Ureter (tissue), 1 donor: Measurements from ENCODE around the gene RBKS. TPM values are rescaled to one million over a fixed set of nuclear protein-coding genes. Genes with fewer than 3 reads are reported as not detected.
"Not testable (repeated sequence)": the region's sequence is repeated elsewhere in the genome, so short reads cannot be mapped to it uniquely, and the experiment has no call there.

ENCODE experiments used
- DNase-seq: peaks from one replicate; pipeline ENCODE4 v3.0.0-alpha.2; 2020; ENCODE audit warnings: low spot score
- total RNA-seq: library from RNA; stranded (reverse); gene quantifications from one replicate; pipeline ENCODE4 v1.2.4, GENCODE V29; 2023
- donor health status: DM: yes; HTN: yes; CAD: no.

The RBKS gene
- total RNA-seq, 1 donor from 2014 or later: 5.2 TPM

DNA sequence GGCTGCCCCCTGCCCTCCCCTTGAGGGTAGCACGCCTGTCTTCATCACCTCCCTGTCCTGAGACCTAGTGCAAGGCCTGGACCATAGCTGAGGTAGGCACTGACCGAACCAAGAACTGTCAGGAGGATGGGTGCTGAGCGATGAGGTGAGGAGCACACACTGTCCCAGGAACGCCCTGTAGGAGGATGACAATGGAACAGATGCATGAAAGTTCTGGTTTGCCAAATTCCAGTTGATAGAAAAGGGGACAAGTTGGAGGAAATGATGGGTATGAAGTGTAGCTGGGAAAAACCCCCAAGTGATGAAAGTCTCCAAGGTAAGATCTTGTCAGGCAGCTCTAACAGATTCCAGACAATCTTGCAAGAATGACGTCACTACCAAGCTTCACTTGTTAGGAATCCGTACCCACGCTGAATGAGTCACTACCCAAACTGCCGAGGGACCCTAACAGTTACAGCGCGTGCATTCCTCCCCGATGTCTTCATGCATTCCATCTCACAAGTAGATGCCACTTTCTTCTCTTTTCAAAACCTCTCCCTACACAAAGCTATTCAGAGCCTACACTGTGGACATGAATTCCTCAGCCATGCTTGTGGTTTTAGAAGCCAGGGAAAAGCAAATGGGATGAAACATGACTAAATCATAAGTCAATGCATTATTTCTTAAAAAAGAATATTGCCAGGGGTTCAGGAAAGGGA is 91.1 kb downstream of the RBKS start:
- DNase-seq: no peak

GRCh38 chr2:27798486-27798885 is 91.7 kb downstream of the RBKS start:
- DNase-seq: no peak

DNA sequence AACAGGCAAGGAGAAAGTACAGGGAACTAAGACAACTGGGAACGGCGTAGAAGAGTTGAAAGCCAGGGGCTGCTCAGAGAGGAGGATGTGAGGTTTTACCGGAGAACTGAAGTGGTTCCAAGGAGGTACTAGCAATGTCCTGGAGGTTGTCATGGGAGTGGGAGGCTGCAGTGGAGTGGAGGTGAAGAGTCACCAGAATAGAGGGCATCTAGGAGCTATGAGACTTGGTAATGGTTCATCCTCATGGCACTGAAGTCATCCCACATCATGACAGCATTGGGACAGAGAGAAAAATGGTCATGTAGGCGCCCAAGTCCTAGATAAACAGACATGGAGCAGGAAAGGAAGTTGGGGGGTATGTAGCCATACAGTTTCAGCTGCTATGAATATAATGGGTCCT is 92.3 kb downstream of the RBKS start:
- DNase-seq: no peak

GRCh38 chr2:27796791-27797765 is 93.1 kb downstream of the RBKS start:
- DNase-seq: no peak

DNA sequence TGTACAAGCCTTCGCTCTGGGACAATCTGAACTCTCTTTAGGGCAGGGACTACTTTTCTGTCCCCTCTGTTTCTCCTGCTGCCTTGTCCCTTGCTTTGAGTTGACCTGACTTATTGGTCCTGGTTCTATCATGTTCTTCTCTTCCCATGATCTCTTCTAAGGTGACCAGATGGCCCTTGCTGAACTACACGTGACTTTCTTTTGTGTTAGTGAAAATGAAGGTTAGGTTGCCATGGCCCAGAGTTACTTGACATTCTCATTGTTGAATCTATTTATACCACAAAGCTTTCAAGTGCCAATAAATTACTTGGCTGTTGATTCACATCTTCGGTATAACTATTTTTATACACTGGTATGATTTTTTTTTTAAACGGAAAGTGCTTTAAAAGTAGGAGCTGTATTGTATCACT is 94.3 kb downstream of the RBKS start:
- DNase-seq: no peak

DNA sequence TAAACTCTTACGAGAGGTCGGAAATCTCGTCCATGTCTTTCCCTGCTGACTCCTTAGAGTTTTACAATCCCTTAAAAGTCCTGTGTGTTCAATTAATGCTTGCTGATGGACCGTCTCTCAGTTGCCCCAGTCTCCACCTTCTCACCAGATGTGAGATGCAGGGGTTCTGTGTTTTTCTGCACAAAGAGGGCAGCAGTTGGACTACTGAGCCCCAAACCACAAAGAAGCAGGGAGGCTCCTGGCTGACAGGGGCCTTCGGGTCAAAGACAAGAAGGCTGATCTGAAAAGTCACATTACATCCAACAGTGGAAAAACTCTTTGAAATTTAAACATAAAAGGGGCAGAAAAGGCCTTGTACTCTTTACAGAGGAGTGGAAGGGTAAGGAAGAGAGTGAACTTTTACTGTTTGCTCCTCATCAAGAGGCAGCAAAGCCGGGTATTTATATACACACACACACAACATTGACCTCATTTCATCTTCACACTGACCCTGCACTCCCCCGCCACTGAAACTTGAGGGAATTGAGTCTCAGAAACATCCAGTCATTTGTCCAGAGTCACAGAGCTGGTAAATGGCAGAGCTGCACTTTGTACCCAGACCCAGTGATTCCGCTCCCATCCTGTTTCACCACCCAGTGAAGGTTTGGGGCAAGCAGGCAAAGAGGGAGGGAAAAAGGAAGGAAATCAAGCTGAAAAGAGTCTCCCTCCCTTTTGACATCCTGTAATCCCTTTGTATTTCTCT is 94.9 kb downstream of the RBKS start:
- no peak for DNase-seq

DNA sequence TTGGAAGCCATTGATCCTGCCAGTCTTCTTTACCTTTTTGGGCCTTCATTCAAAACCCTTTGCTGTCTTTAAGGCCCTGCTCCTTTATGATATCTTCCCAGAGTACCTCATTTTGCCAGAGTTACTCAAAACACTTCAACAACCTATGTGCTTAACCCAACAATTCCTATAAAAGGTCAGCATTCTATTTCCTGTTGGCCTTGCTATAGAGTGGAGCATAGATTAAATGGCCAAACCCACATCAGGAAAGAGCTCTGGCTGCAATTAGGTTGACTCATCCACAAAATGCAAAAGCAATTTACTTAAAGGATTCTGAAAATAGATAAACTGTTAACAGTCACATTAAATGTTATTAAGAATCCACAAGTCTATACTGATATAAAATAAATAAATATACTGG is 97.4 kb downstream of the RBKS start:
- DNase-seq: no peak

- DNase-seq: no peak
Observed at GRCh38 chr2:27790796-27791195, 99.4 kb downstream of the RBKS start.

- no peak for DNase-seq
Observed at GRCh38 chr2:27782701-27783100, 107.5 kb downstream of the RBKS start.

DNA sequence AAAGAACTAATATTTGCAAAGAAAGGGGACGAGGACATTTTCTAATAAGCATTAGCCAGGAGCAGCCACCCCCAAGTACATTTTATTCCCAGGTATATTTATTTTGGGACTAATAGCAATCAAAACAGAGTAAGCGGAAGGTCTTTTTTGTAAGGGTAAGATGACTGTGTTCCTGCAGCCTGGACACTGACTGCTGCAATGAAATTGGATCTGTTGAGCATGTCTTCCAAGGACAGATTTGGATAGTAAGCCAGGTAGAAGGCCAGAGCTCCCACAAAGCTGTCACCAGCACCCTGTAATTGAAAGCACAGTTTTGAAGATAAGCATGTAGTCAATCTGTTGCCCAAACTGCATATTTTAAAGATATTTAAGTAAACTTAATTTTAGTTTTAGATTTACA is 108.7 kb downstream of the RBKS start:
- no peak for DNase-seq

- no peak for DNase-seq
Observed at GRCh38 chr2:27779417-27780055, 110.7 kb downstream of the RBKS start.

GRCh38 chr2:27776696-27777095 is 113.5 kb downstream of the RBKS start:
- DNase-seq: no peak

- peak; percentile 67 for DNase-seq
Observed at GRCh38 chr2:27776097-27776496, 114.1 kb downstream of the RBKS start.

DNA sequence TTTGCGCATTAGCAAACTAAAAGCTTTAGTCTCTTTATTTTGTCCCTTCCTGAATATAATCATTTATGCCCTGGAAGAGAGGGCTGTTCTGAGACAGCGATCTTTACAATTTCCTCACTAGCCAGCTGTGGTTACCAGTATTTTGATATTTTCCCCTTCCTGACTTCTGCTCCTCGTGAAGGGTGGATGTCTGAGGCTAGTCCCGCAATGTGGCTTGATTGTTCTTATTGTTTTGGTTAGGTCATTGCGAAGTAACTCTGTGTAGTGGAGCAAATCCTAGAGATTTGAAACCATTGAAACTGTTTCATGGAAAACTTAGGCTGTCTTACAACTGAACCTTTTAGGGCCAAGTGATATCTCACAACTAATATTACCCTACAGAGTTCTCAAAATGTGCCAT is 116.2 kb downstream of the RBKS start:
- DNase-seq: no peak

DNA sequence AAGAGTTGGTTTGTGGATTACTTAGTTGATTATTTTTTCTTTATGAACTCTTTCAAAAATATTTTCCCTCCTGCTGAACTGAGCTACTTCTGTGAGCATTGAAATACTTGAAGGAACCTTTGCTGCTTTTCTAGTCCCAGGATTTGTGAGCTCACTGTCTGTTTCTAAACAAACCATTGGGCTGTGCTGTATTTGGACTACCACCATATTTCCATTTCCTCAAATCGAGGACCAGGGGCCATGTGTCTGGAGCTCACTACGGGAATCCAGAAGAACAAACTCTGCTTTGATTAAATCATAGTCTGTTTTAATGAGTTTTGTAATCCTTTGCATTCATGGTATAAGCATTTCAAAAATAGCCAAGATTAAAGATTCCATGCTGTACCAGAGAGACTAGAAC is 117.4 kb downstream of the RBKS start:
- no peak for DNase-seq

- DNase-seq: peak; percentile 96
Observed at GRCh38 chr2:27771548-27772335, 118.4 kb downstream of the RBKS start, which contains the start of gene MRPL33. MRPL33 (plus strand) TSS chr2:27771719; CDS start chr2:27771778, 59 bp downstream.

- DNase-seq: no peak
Observed at GRCh38 chr2:27771202-27771547, 119.0 kb downstream of the RBKS start.

DNA sequence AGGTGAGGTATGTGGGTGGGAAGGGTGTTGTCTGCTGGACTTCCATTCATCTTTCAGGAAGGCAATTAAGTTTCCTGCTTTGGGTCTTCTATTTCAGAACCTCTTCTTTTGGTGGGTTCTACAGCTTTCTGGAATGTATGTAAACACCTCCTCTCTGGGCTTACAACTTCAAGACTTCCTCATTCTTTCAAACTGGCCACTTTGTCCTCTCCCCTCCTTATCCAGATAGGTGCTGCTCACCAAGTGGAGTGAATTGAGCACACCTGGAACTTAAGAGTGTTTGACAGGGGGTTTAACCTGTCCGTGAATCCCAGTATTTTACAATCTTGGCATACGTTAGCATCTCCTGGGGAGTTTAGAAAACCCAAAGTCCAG is 123.9 kb downstream of the RBKS start:
- DNase-seq: no peak

- peak; percentile 74 for DNase-seq
Observed at GRCh38 chr2:27765621-27766286, 124.4 kb downstream of the RBKS start.

DNA sequence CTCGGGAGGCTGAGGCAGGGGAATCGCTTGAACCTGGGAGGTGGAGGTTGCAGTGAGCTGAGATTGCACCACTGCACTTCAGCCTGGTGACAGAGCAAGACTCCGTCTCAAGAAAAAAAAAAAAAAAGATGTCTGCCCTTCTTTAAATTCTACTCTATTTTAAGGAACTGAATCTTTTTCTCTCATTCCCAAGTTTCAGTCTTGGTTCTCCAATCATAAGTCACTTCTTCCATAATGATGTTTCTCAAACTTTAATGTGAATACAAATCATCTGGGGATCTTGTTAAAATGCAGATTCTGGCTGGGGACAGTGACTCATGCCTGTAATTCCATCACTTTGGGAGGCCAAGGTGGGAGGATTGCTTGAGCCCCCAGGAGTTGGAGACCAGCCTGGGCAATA is 125.7 kb downstream of the RBKS start:
- DNase-seq: not testable (repeated sequence)

DNA sequence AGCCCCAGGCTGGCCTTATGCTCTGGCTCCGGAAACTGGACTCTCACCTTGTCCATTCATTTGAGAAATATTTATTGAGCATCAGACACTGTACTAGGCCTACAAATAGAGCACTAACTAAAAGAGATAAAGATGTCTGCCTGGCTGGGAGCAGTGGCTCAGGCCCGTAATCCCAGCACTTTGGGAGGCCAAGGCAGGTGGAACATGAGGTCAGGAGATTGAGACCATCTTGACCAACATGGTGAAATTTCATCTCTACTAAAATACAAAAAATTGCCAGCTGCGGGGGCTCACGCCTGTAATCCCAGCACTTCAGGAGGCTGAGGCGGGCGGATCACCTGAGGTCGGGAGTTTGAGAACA is 126.3 kb downstream of the RBKS start:
- no peak for DNase-seq
